ENCODE measurements around the gene RSBN1.

DNA sequence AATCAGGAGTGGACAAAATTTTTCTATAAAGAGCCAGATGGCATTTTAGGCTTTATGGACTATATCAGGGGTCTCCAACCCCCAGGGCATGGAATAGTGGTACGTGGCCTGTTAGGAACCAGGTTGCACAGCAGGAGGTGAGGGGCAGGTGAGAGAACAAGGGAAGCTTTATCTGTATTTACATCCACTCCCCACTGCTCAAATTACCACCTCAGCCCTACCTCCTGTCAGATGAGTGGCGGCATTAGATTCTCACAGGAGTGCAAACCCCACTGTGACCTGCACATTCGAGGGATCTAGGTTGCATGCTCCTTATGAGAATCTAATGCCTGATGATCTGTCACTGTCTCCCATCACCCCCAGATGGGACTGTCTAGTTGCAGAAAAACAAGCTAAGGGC lies 66.9 kb downstream of the RSBN1 start:
- no peak for TF ChIP-seq EZH2phosphoT487 (IDR thresholded peaks at IDR 0.05; ENCODE audit: borderline replicate concordance)
- no peak for TF ChIP-seq CTCF (IDR thresholded peaks at IDR 0.05 in 2 of 3, conservative IDR thresholded peaks at IDR 0.05 in 1 of 3; ENCODE audit: borderline replicate concordance in 1 of 3, insufficient read depth in 1 of 3, low read depth in 2 of 3, low read length in 2 of 3)
- TF ChIP-seq SP1 (IDR thresholded peaks at IDR 0.05; ENCODE audit: low read depth): no peak
- no peak for TF ChIP-seq POLR2AphosphoS5 (IDR thresholded peaks at IDR 0.05; ENCODE audit: low read depth, low read length)
- no peak for TF ChIP-seq RAD21 (IDR thresholded peaks at IDR 0.05; ENCODE audit: low read depth)
- TF ChIP-seq EZH2 (IDR thresholded peaks at IDR 0.05): no peak
- no peak for TF ChIP-seq YY1 (IDR thresholded peaks at IDR 0.05; ENCODE audit: extremely low read depth, insufficient replicate concordance, low read depth, low read length)
